GM12874 (cell line): ENCODE data around the gene WNT16.

ENCODE experiments used
- CTCF ChIP-seq: IDR thresholded peaks from 2 replicates; pipeline ENCODE4 v1.5.1; 2011; ENCODE audit warnings: low read depth, mild to moderate bottlenecking, control low read depth, low read length, moderate library complexity; ENCODE audit not compliant: insufficient read depth

WNT16 gene

GRCh38 chr7:121286742-121287734 lies 41.8 kb upstream of the WNT16 start:
- TF ChIP-seq CTCF: no peak

DNA sequence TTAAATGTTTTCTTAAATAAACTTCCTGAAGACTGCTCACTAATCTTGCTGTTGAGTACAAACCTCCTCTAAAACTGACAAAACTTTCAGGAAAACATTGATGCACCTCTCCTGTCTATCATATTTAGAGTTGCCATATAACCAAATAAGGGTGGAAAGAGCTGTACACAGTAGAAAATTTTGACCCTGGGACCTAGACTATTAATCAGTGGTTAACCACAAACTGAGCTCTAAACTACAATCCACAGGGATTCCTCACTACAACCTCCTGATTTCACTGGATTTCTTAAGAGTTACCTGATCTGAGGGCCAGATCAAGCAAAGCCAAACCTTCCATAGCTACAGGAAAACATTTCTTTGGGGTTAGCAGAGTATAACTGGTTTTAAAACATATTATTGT lies 39.9 kb upstream of the WNT16 start:
- no peak for TF ChIP-seq CTCF

DNA sequence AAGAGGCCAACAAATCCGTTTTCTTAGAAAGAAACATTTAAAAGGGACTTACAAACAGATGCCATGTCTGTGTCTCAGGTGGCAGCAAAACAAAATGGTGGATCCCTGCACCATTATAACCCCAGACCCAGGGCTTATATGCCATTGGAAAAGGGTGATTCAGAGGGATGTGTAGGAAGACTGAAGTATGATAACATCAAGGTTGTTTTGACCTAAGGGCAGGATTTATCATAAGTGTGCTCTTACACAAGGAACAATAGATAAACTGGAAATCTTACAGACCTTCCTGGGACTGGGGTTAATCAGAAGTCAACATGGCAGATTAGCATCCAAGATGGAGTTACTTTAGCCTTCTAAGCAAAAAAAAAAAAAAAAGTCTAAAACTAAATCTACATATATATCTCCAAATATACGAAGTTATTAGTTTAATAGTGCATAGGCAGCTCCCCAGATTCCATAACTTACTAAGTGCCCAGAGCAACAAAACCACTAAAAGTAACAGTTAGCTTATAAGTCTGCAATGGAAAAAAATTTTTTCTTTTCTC lies 34.3 kb upstream of the WNT16 start:
- no peak for TF ChIP-seq CTCF

GRCh38 chr7:121297843-121298242 lies 31.0 kb upstream of the WNT16 start:
- no peak for TF ChIP-seq CTCF

- TF ChIP-seq CTCF: no peak
Measured at GRCh38 chr7:121298831-121299239, 30.0 kb upstream of the WNT16 start.

DNA sequence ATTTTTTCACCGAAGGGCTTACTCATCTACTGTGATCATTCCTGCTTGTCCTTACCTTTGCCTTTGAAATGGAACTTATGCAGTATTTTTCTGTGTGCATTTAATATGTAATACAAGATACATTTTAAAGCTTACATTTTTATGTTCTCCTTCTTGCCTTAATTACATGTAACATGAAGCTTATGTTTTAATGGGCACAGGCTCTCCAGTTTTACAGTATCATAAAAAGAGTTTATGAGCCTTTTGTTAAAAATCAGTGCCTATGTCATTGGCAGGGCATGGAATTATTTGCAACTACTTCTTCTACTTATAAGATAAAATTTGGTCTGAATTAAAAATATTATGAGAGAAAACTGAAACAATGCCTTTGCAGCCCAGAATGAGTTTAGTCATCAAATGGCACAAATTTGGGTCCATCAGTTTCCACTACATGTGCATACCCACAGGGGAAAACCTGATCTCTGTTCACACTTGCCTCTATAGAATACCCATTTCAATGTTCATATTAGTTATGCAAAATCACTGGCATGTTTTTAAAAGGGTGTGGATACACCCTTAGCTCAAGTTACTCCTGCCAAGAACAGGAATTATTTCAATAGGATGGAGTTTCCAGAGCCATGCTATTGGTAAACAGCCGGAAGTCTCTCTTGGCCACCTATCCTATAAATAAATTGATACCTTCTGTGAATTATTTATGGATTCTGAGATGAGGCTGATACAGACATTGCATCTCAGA lies 27.9 kb upstream of the WNT16 start:
- no peak for TF ChIP-seq CTCF
